ENCODE results near the gene APOA4.
"Not testable (repeated sequence)": the region's sequence is repeated elsewhere in the genome, so short reads cannot be mapped to it uniquely, and the experiment has no call there.

The APOA4 gene

DNA sequence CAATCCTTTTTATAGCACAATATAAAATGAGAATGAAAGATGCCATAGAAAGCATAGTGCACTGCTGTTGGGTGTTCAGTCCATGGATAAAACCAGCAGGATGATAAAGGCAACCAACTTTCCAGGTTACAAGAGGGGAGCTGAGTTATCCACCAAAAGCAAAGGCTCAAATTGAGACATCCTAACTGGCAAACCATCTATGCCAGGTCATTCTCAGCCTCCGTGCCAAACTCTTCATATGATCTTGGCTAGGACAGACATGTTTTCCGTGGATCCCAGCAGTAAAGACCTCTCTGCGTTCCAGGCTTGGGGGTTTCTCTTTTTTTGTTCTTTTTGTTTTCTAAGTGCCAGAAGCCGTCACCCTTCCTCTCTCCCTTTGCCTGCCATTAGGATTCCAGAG lies 21.6 kb upstream of the APOA4 start:
- DNase-seq = no peak

DNA sequence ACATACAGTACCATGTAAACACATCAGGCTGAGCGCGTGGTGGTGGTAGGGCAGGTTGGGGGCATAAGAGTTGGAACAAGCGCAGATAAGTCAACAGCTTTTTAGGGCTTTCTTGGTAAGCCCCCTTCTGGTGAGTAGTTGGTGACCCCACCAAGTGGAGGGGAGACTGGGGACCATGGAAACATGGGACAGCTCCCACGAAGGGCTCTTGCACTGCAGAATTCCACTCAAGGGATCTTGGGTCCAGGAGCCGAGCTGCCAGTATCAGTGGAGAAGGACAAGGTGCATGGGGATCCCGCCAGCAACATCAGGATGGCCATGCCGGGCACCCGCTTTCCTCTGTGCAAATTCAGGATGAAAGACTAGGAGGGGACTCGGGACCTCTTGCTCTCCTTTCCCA lies 20.6 kb upstream of the APOA4 start:
- no peak for DNase-seq

DNA sequence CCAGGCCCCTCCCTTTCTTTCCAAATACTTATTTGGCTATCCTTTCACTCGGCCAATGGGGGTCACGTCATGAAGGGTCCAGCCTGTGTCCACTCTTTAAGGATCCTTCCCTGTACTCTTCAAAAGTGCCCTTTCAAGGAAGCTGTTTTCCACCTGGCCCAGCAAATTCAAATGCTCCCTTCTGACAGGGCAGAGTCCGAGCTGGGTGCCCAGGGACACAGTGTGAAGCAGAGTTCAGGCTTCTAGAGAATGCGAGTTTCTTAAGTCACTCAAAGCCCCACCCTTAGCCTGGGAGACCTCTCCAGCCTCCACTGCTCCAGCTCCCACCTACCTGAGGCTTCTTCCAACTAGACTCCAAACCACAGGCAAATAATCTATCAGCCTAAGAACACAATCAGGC lies 19.8 kb upstream of the APOA4 start:
- no peak for DNase-seq

DNA sequence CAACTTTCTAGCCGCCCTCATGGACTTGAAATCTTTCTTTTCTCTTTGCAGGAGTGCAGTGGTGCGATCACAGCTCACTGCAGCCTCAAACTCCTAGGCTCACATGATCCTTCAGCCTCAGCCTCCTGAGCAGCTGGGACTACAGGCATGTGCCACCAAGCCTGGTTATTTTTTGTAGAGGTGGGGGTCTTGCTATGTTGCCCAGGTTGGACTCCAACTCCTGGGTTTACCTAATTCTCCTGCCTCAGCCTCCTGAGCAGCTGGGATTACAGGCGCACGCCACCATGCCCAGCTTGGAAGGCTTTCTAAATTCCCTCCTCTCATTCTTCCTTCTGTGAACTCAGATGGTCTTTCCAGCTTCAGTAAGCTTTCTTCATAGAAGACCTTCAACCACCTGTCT lies 19.0 kb upstream of the APOA4 start:
- DNase-seq = no peak

DNA sequence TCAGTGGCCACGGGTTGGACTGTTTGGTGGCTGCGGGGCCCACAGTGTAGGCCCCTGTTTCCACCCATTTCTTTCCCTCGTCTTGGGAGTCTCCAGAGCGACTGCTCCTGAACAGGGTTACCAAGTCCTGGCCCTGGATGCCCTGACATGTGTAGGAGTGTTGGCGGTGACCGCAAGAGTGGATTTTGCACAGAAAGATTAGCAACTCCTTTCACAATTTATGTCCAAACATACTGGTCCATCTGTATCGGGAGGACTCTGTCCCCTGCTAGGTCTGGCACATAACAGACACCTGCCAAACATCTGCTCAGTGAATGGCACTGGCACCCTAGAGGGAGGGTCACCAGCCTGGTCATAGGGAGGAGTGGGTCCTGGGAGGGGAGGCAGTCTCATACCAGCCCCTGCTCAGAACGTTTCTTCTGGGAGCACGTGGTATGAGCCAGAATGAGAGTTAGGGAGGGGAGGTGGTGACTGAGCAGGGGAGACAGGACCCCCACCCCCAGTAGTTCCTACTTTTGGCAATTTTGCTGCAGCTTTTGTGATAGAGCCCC lies 17.7 kb upstream of the APOA4 start:
- DNase-seq = no peak

DNA sequence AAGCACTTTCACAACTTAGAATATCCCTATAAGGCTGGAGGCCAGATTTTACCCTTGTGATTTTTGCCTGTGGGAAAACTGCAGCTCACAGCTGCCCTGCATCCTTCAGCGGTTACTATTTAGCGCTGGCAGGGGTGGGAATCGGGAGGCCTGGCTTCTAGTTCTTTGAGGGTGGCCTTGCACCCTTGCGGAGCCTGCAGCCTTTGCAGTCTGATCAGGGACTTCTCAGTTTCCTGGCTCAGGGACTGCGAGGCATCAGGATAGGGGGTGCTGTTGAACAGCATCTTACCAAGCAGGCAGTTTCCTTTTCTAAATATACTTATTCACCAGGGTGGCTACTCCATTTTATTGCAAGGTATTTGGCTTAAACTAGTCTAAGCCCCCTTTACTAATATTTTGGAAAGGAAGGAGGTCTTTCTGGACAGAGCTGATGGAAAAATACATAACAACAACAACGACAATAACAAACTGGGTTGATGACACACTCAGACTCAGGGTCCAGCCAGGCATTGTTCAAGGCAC lies 17.2 kb upstream of the APOA4 start:
- no peak for DNase-seq

DNA sequence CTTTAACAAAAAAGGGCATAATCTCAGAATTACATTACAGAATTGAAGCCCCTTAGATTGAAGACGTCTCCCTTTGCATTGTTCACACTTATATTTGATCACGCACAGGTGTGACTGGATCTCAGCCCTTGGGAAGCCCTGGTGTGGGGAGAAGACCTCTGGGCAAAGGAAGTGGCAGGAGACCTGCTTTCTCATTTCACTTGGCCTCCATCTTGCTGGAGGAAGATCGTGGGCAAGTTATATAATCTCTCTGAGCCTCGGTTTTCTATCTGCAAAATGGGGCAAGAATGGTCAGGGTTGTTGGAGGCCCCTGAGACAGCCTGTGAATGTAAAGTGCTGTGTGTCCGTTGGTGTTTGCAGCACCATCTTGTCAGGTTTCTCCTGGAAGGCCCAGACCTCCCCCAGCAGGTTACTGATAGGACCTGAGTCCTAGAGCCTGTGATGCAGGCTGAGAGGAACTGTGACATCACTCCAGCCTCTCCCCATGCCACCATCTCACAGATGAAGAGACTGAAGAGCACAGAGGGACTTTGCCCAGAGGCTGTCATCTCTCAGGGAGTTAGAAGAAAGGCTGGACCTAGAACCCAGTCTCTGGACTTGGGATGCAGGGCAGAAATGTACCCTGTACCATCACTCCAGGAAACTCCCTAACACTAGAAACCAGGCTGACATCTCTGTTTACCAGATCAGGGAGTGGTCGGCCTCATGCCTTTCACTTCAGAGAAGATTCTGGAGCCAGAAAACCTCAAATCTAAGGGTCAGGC lies 15.4 kb upstream of the APOA4 start:
- no peak for DNase-seq

DNA sequence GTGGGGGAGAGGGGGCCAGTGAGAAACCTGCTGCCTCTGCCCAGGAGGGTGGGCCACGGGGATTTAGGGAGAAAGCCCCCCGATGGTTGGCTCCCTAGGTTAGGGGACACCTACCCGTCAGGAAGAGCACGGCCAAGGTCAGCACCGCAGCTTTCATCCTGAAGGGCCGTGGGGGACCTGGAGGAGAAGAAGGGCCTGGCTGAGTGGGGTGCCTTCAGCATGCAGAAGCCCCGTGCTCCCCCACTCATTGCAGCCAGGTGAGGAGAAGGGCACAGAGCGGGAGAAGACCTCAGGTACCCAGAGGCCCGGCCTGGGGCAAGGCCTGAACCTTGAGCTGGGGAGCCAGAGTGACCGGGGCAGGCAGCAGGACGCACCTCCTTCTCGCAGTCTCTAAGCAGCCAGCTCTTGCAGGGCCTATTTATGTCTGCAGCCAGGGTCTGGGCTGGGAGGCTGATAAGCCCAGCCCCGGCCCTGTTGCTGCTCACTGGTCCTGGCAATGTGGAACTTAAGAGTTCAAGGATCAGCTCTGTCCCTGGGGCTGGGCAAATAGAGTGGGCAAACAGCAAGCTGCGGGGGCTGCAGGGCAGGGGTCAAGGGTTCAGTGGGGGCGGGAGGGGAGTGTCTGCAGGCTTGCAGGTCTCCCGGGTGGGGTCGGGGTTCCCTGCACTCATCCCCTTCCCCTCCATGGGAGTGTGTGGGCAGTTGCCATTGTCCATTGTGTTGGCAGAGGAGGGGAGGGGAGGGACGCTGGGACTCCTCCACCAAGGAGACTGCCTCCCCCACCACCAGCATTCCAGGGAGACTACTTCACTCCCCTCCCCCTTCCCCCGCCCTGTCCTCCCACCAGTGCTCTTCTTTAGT lies 14.4 kb upstream of the APOA4 start, which contains the start of gene APOA1:
TSS of gene APOA1 (minus strand) at position 392 of the 861 bp plus-strand sequence. CDS start at position 157, 235 bp downstream.
- DNase-seq = no peak

DNA sequence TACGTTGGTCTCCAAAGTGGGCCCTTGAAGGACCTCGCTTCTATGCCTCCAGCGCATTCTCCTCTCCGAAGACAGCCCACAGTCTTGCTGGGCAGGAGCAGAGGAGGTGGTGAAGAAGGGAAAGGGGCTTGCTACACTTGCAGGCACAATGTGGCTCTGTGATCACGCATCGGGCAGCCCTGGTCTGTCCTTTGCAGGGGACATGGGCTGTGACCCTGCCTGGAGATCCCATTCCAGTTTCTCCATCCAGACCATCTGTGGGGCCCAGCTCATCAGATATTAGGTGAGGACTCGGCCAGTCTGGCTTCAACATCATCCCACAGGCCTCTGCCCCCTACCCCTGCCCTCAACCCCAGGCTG lies 13.5 kb upstream of the APOA4 start:
- no peak for DNase-seq

DNA sequence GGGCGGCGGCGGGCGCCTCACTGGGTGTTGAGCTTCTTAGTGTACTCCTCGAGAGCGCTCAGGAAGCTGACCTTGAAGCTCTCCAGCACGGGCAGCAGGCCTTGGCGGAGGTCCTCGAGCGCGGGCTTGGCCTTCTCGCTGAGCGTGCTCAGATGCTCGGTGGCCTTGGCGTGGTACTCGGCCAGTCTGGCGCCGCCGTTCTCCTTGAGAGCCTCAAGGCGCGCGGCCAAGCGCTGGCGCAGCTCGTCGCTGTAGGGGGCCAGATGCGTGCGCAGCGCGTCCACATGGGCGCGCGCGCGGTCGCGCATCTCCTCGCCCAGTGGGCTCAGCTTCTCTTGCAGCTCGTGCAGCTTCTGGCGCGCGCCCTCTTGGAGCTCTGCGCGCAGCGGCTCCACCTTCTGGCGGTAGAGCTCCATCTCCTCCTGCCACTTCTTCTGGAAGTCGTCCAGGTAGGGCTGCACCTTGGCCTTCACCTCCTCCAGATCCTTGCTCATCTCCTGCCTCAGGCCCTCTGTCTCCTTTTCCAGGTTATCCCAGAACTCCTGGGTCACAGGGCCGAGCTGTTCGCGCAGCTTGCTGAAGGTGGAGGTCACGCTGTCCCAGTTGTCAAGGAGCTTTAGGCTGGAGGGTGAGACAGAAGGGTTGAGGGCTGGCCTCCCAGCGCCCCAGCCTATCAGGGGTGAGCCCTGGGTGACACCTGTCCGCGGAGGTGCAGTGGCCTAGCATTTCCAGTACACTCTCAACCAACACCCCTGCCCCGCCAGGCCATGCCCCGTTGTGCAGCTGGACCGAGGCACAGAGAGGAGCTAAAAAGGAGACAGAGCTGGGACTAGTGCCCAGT lies 12.9 kb upstream of the APOA4 start:
- DNase-seq = peak; percentile 95

DNA sequence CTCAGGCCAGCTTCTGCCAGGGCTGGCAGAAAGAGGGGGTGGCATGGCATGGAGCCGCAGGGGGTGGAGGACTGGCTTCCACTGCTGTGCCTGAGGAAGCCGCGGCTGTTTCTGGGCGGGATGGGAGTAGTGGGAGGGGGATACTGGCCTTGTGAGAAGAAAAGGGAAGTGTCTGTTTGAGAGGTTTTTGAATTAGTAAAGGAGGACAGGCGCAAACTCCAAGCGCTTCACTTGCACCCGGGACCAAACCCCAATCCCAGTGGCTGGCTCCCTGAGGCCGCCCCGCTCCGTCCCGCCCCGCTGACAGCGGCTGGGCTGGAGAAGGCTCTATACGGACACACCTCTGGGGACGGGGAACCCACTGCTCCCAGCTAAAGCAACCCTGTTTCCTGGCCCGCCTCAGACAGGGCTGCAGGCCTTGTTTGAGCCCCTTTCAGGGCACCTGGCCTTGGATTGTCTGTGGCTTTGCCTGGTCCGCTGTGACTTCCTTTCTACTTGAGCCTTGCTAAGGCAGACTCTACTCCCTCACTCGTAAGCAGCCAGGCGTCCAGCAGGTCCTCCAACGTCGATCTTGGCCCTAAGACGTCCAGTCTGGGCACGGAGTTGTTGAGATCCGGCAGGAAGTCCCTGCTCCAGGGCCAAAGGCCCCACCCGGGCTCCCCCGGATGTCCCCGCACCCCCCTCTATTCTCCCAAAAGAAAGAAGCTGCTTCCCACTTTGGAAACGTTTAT lies 12.1 kb upstream of the APOA4 start:
- no peak for DNase-seq

DNA sequence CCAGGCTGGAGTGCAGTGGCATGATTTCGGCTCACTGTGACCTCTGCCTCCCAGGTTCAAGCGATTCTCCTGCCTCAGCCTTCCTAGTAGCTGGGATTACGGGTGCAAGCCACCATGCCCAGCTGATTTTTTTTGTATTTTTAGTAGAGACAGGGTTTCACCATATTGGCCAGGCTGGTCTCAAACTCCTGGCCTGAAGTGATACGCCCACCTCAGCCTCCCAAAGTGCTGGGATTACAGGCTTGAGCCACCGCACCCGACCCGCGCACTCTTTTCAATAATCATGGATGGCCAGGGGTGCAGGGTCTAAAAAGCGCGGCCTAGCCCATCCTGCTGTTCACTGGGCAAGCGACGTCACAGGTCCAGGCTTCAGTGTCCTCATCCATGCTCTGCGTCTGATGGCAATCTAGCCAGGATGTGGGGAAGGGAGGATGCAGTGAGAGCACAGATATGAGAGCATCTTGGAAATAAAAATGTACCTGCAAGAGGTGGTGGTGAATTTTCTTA lies 11.5 kb upstream of the APOA4 start:
- DNase-seq = not testable (repeated sequence)

DNA sequence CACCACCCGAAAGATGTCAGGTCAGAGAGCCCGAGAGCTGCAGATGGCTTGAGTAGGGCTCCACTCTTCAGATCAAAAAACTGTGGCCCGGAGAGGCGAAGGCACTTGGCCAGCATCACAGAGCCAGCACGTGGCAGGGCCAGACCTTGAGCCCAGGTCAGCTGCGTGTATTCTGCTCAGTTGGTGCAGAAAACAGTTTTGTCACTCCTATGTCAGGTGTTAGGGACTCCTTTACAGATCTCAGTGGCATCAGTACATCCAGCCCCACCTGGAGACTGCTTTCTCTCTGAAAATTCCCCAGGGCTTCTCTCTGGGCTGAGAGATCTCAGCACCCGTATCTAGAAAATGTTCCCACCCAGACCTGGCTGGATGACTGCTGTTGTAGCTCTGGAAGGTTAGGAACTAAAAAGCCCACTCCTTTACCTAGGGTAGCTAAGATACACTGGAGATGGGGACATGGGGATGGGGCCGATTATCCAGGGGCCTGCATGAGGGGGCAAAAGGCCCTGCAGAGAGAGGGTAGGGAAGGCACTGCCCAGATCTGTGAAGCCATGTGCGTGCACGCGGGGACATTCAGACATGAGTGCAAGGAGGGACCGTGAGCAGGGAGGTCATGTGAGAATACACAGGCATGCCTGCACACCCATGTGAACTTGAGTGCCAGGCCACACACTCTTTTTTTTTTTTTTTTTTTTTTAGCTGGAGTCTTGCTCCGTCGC lies 10.9 kb upstream of the APOA4 start:
- DNase-seq = no peak

DNA sequence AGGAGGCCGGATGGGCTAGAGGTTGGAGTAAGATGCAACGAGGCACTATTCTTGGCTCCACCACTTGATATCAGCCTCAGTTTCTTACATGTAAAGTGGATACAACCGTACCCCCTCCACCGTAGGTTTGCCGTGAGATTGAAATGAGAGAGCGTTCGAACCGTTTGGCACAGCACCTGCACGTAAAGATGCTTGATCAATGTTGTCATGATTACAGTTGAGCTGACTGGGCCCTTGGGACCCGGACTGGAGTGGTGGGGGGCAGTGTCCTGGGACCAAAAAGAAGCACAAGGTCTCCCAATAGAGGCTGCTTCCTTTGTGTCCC lies 10.3 kb upstream of the APOA4 start:
- no peak for DNase-seq

DNA sequence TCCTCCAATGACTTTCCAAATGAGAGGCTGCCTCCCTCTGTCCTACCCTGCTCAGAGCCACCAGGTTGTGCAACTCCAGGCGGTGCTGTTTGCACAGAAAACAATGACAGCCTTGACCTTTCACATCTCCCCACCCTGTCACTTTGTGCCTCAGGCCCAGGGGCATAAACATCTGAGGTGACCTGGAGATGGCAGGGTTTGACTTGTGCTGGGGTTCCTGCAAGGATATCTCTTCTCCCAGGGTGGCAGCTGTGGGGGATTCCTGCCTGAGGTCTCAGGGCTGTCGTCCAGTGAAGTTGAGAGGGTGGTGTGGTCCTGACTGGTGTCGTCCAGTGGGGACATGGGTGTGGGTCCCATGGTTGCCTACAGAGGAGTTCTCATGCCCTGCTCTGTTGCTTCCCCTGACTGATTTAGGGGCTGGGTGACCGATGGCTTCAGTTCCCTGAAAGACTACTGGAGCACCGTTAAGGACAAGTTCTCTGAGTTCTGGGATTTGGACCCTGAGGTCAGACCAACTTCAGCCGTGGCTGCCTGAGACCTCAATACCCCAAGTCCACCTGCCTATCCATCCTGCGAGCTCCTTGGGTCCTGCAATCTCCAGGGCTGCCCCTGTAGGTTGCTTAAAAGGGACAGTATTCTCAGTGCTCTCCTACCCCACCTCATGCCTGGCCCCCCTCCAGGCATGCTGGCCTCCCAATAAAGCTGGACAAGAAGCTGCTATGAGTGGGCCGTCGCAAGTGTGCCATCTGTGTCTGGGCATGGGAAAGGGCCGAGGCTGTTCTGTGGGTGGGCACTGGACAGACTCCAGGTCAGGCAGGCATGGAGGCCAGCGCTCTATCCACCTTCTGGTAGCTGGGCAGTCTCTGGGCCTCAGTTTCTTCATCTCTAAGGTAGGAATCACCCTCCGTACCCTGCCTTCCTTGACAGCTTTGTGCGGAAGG lies 9.5 kb upstream of the APOA4 start:
- no peak for DNase-seq

DNA sequence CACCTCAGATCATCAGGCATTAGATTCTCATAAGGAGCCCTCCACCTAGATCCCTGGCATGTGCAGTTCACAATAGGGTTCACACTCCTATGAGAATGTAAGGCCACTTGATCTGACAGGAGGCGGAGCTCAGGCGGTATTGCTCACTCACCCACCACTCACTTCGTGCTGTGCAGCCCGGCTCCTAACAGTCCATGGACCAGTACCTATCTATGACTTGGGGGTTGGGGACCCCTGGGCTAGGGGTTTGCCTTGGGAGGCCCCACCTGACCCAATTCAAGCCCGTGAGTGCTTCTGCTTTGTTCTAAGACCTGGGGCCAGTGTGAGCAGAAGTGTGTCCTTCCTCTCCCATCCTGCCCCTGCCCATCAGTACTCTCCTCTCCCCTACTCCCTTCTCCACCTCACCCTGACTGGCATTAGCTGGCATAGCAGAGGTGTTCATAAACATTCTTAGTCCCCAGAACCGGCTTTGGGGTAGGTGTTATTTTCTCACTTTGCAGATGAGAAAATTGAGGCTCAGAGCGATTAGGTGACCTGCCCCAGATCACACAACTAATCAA lies 8.8 kb upstream of the APOA4 start:
- no peak for DNase-seq

DNA sequence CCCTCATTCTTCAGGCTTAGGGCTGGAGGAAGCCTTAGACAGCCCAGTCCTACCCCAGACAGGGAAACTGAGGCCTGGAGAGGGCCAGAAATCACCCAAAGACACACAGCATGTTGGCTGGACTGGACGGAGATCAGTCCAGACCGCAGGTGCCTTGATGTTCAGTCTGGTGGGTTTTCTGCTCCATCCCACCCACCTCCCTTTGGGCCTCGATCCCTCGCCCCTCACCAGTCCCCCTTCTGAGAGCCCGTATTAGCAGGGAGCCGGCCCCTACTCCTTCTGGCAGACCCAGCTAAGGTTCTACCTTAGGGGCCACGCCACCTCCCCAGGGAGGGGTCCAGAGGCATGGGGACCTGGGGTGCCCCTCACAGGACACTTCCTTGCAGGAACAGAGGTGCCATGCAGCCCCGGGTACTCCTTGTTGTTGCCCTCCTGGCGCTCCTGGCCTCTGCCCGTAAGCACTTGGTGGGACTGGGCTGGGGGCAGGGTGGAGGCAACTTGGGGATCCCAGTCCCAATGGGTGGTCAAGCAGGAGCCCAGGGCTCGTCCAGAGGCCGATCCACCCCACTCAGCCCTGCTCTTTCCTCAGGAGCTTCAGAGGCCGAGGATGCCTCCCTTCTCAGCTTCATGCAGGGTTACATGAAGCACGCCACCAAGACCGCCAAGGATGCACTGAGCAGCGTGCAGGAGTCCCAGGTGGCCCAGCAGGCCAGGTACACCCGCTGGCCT lies 7.2 kb upstream of the APOA4 start:
- no peak for DNase-seq

DNA sequence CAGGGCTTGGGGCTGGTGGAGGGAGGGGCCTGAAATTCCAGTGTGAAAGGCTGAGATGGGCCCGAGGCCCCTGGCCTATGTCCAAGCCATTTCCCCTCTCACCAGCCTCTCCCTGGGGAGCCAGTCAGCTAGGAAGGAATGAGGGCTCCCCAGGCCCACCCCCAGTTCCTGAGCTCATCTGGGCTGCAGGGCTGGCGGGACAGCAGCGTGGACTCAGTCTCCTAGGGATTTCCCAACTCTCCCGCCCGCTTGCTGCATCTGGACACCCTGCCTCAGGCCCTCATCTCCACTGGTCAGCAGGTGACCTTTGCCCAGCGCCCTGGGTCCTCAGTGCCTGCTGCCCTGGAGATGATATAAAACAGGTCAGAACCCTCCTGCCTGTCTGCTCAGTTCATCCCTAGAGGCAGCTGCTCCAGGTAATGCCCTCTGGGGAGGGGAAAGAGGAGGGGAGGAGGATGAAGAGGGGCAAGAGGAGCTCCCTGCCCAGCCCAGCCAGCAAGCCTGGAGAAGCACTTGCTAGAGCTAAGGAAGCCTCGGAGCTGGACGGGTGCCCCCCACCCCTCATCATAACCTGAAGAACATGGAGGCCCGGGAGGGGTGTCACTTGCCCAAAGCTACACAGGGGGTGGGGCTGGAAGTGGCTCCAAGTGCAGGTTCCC lies 6.5 kb upstream of the APOA4 start, which contains the start of gene APOC3:
TSS of gene APOC3 (plus strand) at position 383 of the 659 bp plus-strand sequence. CDS start 676 bp downstream, outside the sequence.
- DNase-seq = no peak
